Neural progenitor cell (in vitro differentiated cells): Measurements from ENCODE around the gene PNMA6E. TPM values are rescaled to one million over a fixed set of nuclear protein-coding genes. Genes with fewer than 3 reads are reported as not detected.

Experiments used
- DNase-seq: peaks from one replicate; pipeline ENCODE4 v3.0.0-alpha.2; 2016; ENCODE audit warnings: low spot score
- H2AFZ ChIP-seq: fragments of 200-600 bp; sonication (generic); replicated peaks from 2 replicates; pipeline ENCODE4 v1.6.1; 2016; ENCODE audit warnings: antibody characterized with exemption
- H3F3A ChIP-seq: fragments of 200-600 bp; sonication (generic); 2 replicates; pipeline ENCODE4 v1.6.1; 2016; ENCODE audit warnings: antibody characterized with exemption, low read depth
- H3K27ac ChIP-seq: fragments of 200-600 bp; sonication (generic); 2 replicates; pipeline ENCODE4 v1.5.1; 2016; ENCODE audit warnings: mild to moderate bottlenecking
- H3K27me3 ChIP-seq: fragments of 200-600 bp; sonication (generic); 2 replicates; pipeline ENCODE4 v1.6.1; 2016; ENCODE audit warnings: mild to moderate bottlenecking, moderate library complexity
- H3K36me3 ChIP-seq: fragments of 200-600 bp; sonication (generic); 2 replicates; pipeline ENCODE4 v1.5.1; 2016
- H3K4me1 ChIP-seq: fragments of 200-600 bp; sonication (generic); 2 replicates; pipeline ENCODE4 v1.6.1; 2016; ENCODE audit warnings: mixed run types
- H3K4me2 ChIP-seq: fragments of 200-600 bp; sonication (generic); 2 replicates; pipeline ENCODE4 v1.6.1; 2016
- H3K4me3 ChIP-seq: fragments of 200-600 bp; sonication (generic); 2 replicates; pipeline ENCODE4 v1.5.1; 2016
- H3K79me2 ChIP-seq: fragments of 200-600 bp; sonication (generic); 2 replicates; pipeline ENCODE4 v1.6.1; 2016; ENCODE audit warnings: low read depth
- H3K9ac ChIP-seq: fragments of 200-600 bp; sonication (generic); 2 replicates; pipeline ENCODE4 v1.6.1; 2016
- H3K9me3 ChIP-seq: fragments of 200-600 bp; sonication (generic); 2 replicates; pipeline ENCODE4 v1.5.1; 2016; ENCODE audit warnings: low read depth
- H4K20me1 ChIP-seq: fragments of 200-600 bp; sonication (generic); 2 replicates; pipeline ENCODE4 v1.6.1; 2016; ENCODE audit warnings: low read depth
- H3K27ac Mint-ChIP-seq: 3 replicates; pipeline ENCODE4 v1.8.0; 2021; ENCODE audit warnings: mixed read lengths
- H3K27me3 Mint-ChIP-seq: 2 replicates; pipeline ENCODE4 v1.8.0; 2022; ENCODE audit warnings: low read depth, mild to moderate bottlenecking, inconsistent platforms, moderate library complexity, mixed read lengths; ENCODE audit not compliant: insufficient read depth
- H3K36me3 Mint-ChIP-seq: 3 replicates; pipeline ENCODE4 v1.8.0; 2021; ENCODE audit warnings: mixed read lengths
- H3K4me1 Mint-ChIP-seq: 3 replicates; pipeline ENCODE4 v1.8.0; 2021; ENCODE audit warnings: mixed read lengths
- H3K4me3 Mint-ChIP-seq: 3 replicates; pipeline ENCODE4 v1.8.0; 2021; ENCODE audit warnings: mild to moderate bottlenecking, moderate library complexity, mixed read lengths
- H3K9me3 Mint-ChIP-seq: 3 replicates; pipeline ENCODE4 v1.8.0; 2020; ENCODE audit warnings: mixed read lengths
- CTCF ChIP-seq: fragments of 200-600 bp; sonication (generic); IDR thresholded peaks from 2 replicates; pipeline ENCODE4 v1.5.1; 2017; ENCODE audit warnings: antibody characterized with exemption, mild to moderate bottlenecking
- EZH2 ChIP-seq: fragments of 200-600 bp; sonication (generic); IDR thresholded peaks from 2 replicates; pipeline ENCODE4 v1.6.1; 2017; ENCODE audit warnings: antibody characterized with exemption, mild to moderate bottlenecking, moderate library complexity
- EZH2phosphoT487 ChIP-seq: fragments of 200-600 bp; sonication (generic); IDR thresholded peaks from 2 replicates; pipeline ENCODE4 v1.6.1; 2017; ENCODE audit warnings: antibody characterized with exemption
- total RNA-seq: library from RNA; depleted of rRNA; stranded (reverse); fragments of >200 nt; gene quantifications from 2 replicates; pipeline ENCODE4 v1.2.3, GENCODE V29; 2015; ENCODE audit warnings: low replicate concordance

Gene PNMA6E
- total RNA-seq, 1 donor from 2014 or later: not detected

- Mint-ChIP-seq H3K4me1 (no peaks in the 10 kb centered on the region), H3K4me3 (no peak overlapping the region), H3K9me3 (peaks cover 24% of the 10 kb centered on the region), H3K36me3 (no peaks in the 10 kb centered on the region), H3K27me3 (peaks cover 2% of the 10 kb centered on the region), H3K27ac (no peak overlapping the region)
- Histone ChIP-seq H3K27me3 (no peaks in the 10 kb centered on the region), H3F3A (no peaks in the 10 kb centered on the region), H3K36me3 (no peaks in the 10 kb centered on the region), H3K4me3 (no peak overlapping the region), H4K20me1 (no peaks in the 10 kb centered on the region), H3K4me1 (no peaks in the 10 kb centered on the region), H3K79me2 (no peaks in the 10 kb centered on the region), H3K27ac (no peak overlapping the region), H3K9ac (no peak overlapping the region), H3K9me3 (peaks cover 6% of the 10 kb centered on the region), H3K4me2 (no peak overlapping the region), H2AFZ (no peak overlapping the region)
- TF ChIP-seq EZH2: no peak
- TF ChIP-seq EZH2phosphoT487: no peak
- TF ChIP-seq CTCF: peak; percentile 25
- no peak for DNase-seq
Measured at GRCh38 chrX:153374426-153374825, 26.7 kb downstream of the PNMA6E start.

GRCh38 chrX:153372949-153373348, 28.2 kb downstream of the PNMA6E start:
- Histone ChIP-seq H3K27me3 (no peaks in the 10 kb centered on the region), H3F3A (no peaks in the 10 kb centered on the region), H3K36me3 (no peaks in the 10 kb centered on the region), H3K79me2 (no peaks in the 10 kb centered on the region), H3K27ac (no peak overlapping the region), H3K4me3 (no peak overlapping the region), H2AFZ (no peak overlapping the region), H3K4me1 (no peaks in the 10 kb centered on the region), H3K9ac (no peak overlapping the region), H4K20me1 (no peaks in the 10 kb centered on the region), H3K9me3 (peaks cover 6% of the 10 kb centered on the region), H3K4me2 (no peak overlapping the region)
- TF ChIP-seq CTCF (no peak), EZH2phosphoT487 (no peak), EZH2 (no peak)
- Mint-ChIP-seq H3K27me3 (no peaks in the 10 kb centered on the region), H3K9me3 (peaks cover 18% of the 10 kb centered on the region), H3K4me3 (no peak overlapping the region), H3K36me3 (no peaks in the 10 kb centered on the region), H3K4me1 (no peaks in the 10 kb centered on the region), H3K27ac (no peak overlapping the region)
- no peak for DNase-seq

DNA sequence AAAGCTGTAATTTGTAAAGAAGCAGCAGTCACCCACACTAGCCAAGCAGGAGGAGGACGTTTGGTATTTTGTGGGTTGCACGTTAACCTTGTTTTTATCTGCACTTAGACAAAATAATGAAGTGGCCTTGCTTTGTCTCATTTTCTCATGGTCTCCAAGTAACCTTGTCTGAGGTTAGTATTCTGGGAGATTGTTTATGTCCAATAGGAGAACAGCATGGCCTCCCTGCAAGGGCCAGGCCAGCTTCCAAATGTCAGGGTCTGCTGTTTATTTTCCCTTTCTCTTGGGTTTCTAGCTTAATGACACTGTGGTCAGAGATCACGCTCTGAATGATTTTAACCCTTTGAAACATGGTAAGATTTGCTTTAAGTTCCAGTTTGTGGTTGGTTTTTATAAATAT, 29.9 kb downstream of the PNMA6E start:
- no peak for DNase-seq
- TF ChIP-seq CTCF (no peak), EZH2 (no peak), EZH2phosphoT487 (no peak)
- Histone ChIP-seq H3K79me2 (no peaks in the 10 kb centered on the region), H3K9ac (no peak overlapping the region), H3F3A (no peaks in the 10 kb centered on the region), H3K9me3 (no peaks in the 10 kb centered on the region), H3K4me1 (no peaks in the 10 kb centered on the region), H3K4me3 (no peak overlapping the region), H3K4me2 (no peak overlapping the region), H3K27ac (no peak overlapping the region), H2AFZ (no peak overlapping the region), H4K20me1 (no peaks in the 10 kb centered on the region), H3K27me3 (no peaks in the 10 kb centered on the region), H3K36me3 (no peaks in the 10 kb centered on the region)
- H3K27me3 Mint-ChIP-seq: no peaks in the 10 kb centered on the region
- peaks cover 10% of the 10 kb centered on the region for H3K9me3 Mint-ChIP-seq
- H3K36me3 Mint-ChIP-seq: no peaks in the 10 kb centered on the region
- no peaks in the 10 kb centered on the region for H3K4me1 Mint-ChIP-seq
- no peak overlapping the region for H3K4me3 Mint-ChIP-seq
- H3K27ac Mint-ChIP-seq: no peak overlapping the region
